HCT116 (cell line): ENCODE measurements around the gene CERS6.

Experiments used
- POLR2A ChIP-seq: IDR thresholded peaks from 2 replicates; pipeline ENCODE4 v1.7.0; 2011; ENCODE audit warnings: borderline replicate concordance; ENCODE audit not compliant: insufficient read depth, insufficient read length; ENCODE audit errors: extremely low read depth
- TF ChIP-seq, protein P1 (sequence below), 3 experiments: fragments of 200-600 bp in 1 of 3; sonication (generic) in 1 of 3; IDR thresholded peaks in 2 of 3; conservative IDR thresholded peaks in 1 of 3; 2 replicates each; pipeline ENCODE4 v1.5.1; 2012 to 2017; ENCODE audit warnings: low read depth in 2 of 3, low read length in 2 of 3, antibody characterized with exemption in 1 of 3, borderline replicate concordance in 1 of 3, control low read depth in 1 of 3, mild to moderate bottlenecking in 1 of 3, mixed read lengths in 1 of 3, mixed run types in 1 of 3, moderate library complexity in 1 of 3; ENCODE audit not compliant: insufficient read depth in 1 of 3

DNA sequence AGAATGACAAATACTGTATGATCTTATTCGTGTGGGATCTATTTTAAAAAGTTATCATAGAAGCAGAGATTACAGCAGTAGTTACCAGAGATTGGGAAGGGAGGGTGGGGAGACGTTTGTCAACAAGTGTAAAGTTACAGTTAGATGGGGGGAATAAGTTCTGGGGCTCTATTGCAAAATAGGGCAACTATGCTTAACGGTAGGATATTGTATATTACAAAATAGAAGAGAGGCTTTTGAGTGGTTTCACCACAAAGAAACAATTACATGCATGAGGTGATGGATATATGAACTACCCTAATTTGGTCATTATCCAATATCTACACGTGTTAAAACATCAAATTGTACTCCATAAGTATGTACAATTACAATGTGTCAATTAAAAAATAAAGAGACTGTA lies 223.0 kb downstream of the CERS6 start:
- TF ChIP-seq POLR2A = no peak
- TF ChIP-seq, protein P1, sequence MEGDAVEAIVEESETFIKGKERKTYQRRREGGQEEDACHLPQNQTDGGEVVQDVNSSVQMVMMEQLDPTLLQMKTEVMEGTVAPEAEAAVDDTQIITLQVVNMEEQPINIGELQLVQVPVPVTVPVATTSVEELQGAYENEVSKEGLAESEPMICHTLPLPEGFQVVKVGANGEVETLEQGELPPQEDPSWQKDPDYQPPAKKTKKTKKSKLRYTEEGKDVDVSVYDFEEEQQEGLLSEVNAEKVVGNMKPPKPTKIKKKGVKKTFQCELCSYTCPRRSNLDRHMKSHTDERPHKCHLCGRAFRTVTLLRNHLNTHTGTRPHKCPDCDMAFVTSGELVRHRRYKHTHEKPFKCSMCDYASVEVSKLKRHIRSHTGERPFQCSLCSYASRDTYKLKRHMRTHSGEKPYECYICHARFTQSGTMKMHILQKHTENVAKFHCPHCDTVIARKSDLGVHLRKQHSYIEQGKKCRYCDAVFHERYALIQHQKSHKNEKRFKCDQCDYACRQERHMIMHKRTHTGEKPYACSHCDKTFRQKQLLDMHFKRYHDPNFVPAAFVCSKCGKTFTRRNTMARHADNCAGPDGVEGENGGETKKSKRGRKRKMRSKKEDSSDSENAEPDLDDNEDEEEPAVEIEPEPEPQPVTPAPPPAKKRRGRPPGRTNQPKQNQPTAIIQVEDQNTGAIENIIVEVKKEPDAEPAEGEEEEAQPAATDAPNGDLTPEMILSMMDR (IDR thresholded peaks at IDR 0.05 in 2 of 3, conservative IDR thresholded peaks at IDR 0.05 in 1 of 3; ENCODE audit: borderline replicate concordance in 1 of 3, insufficient read depth in 1 of 3, low read depth in 2 of 3, low read length in 2 of 3) = no peak
